ENCODE measurements around the gene MAPK1. TPM values are rescaled to one million over a fixed set of nuclear protein-coding genes. Genes with fewer than 3 reads are reported as not detected.
"Not testable (repeated sequence)": the region's sequence is repeated elsewhere in the genome, so short reads cannot be mapped to it uniquely, and the experiment has no call there.

MAPK1 gene
- total and polyA plus RNA-seq, 8 donors, result 89.8 to 171 (median 104) TPM

DNA sequence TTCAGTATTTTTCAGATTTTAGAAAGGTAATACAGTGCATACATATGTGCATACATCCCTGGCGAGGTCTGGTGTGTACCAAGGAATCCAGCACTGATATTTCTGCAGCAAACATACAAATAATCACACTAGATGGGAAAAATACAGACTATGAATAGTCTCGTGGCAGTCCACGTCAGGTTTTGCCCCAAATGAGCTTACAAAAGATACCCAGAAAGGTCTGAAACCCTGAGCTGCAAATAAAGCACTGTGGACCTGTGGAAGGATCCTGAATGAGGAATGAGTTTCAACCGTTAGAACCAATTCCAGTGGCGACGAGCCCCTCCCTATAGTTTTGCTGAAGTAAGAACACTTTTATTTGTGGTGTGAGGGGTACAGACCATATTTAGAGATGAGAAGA is 24.5 kb downstream of the MAPK1 start:
- H3K36me3 ChIP-seq, result no peaks in the 10 kb centered on the region
- no peaks in the 10 kb centered on the region for H3K27me3 ChIP-seq
- DNase-seq (no peak), ATAC-seq (no peak)
- TF ChIP-seq, protein P1, sequence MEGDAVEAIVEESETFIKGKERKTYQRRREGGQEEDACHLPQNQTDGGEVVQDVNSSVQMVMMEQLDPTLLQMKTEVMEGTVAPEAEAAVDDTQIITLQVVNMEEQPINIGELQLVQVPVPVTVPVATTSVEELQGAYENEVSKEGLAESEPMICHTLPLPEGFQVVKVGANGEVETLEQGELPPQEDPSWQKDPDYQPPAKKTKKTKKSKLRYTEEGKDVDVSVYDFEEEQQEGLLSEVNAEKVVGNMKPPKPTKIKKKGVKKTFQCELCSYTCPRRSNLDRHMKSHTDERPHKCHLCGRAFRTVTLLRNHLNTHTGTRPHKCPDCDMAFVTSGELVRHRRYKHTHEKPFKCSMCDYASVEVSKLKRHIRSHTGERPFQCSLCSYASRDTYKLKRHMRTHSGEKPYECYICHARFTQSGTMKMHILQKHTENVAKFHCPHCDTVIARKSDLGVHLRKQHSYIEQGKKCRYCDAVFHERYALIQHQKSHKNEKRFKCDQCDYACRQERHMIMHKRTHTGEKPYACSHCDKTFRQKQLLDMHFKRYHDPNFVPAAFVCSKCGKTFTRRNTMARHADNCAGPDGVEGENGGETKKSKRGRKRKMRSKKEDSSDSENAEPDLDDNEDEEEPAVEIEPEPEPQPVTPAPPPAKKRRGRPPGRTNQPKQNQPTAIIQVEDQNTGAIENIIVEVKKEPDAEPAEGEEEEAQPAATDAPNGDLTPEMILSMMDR (IDR thresholded peaks at IDR 0.05), result no peak
- no peak overlapping the region for H3K4me3 ChIP-seq
- H3K4me1 ChIP-seq, result peaks cover 0 to 53% of the 10 kb centered on the region in 2 donors
- H3K27ac ChIP-seq, result no peak overlapping the region
- intact Hi-C loops (cut with DNase I), result no loop called here
- no peaks in the 10 kb centered on the region for H3K9me3 ChIP-seq

DNA sequence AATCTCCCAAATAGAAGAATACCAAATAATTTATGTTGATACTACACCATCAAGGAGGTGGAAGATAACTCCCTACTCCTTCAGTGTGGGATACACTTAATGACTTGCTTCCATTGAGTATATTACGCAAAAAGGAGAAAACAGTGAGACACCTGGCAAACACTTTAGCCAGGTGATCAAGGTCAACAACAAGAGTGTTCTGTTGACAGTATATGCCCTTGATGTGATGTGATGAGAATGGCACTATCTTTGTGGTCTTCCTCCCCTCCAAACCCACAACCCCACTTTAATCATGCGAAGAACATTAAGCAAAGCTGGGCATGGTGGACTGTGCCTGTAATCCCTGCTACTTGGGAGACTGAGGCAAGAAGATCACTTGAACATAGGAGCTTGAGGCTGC is 26.0 kb downstream of the MAPK1 start:
- Histone ChIP-seq H3K9me3 (no peaks in the 10 kb centered on the region), H3K36me3 (no peaks in the 10 kb centered on the region), H3K4me1 (peaks cover 13 to 61% of the 10 kb centered on the region in 2 donors), H3K27me3 (no peaks in the 10 kb centered on the region), H3K4me3 (no peak overlapping the region), H3K27ac (no peak overlapping the region)
- TF ChIP-seq, protein P1 (IDR thresholded peaks at IDR 0.05), result no peak
- ATAC-seq, result no peak
- intact Hi-C loops (cut with DNase I), result no loop called here
- no peak for DNase-seq

DNA sequence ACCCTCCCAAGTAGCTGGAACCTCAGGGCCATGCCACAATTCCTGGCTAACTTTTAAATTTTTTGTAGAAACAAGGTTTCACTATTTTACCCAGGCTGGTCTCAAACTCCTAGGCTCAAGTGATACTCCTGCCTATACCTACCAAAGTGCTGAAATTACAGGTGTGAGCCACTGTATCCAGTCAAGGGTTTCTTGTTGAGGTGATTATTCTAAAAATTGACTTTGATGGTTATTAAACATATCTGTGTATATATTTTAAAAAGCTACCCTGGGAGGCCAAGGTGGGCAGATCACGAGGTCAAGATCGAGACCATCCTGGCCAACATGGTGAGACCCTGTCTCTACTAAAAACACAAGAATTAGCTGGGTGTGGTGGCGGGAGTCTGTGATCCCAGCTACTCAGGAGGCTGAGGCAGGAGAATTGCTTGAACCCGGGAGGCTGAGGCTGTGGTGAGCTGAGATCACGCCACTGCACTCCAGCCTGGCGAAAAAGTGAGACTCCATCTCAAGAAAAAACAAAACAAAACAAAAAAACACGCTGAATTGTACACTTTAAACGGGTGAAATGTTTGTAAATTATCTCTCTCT is 27.1 kb downstream of the MAPK1 start:
- no peaks in the 10 kb centered on the region for H3K36me3 ChIP-seq
- H3K9me3 ChIP-seq, result no peaks in the 10 kb centered on the region
- TF ChIP-seq, protein P1 (IDR thresholded peaks at IDR 0.05), result no peak
- DNase-seq, result no peak
- H3K27me3 ChIP-seq, result no peaks in the 10 kb centered on the region
- H3K27ac ChIP-seq, result no peak overlapping the region
- no peak overlapping the region for H3K4me3 ChIP-seq
- no peak for ATAC-seq
- peaks cover 15 to 59% of the 10 kb centered on the region in 2 donors for H3K4me1 ChIP-seq
- intact Hi-C loops (cut with DNase I), result no loop called here

DNA sequence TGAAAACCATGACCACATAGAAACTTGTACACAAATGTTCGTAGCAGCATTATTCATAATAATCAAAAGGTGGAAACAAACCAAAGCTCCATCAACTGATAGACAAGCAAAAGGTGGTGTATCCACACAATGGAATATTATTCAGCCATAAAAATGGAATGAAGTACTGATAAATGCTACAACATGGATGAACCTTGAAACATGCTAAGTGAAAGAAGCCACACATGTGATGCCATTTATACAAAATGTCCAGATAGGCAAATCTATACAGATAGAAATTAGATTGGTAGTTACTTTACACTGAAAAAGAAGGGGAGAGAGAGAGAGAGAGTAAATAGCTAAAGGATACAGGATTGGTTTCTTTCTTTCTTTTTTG is 27.7 kb downstream of the MAPK1 start:
- H3K9me3 ChIP-seq, result no peaks in the 10 kb centered on the region
- TF ChIP-seq, protein P1 (IDR thresholded peaks at IDR 0.05), result no peak
- peaks cover 21 to 61% of the 10 kb centered on the region in 2 donors for H3K4me1 ChIP-seq
- ATAC-seq (no peak), DNase-seq (no peak)
- H3K27me3 ChIP-seq, result no peaks in the 10 kb centered on the region
- H3K36me3 ChIP-seq, result no peaks in the 10 kb centered on the region
- no peak overlapping the region for H3K27ac ChIP-seq
- intact Hi-C loops (cut with DNase I), result no loop called here
- H3K4me3 ChIP-seq, result no peak overlapping the region

DNA sequence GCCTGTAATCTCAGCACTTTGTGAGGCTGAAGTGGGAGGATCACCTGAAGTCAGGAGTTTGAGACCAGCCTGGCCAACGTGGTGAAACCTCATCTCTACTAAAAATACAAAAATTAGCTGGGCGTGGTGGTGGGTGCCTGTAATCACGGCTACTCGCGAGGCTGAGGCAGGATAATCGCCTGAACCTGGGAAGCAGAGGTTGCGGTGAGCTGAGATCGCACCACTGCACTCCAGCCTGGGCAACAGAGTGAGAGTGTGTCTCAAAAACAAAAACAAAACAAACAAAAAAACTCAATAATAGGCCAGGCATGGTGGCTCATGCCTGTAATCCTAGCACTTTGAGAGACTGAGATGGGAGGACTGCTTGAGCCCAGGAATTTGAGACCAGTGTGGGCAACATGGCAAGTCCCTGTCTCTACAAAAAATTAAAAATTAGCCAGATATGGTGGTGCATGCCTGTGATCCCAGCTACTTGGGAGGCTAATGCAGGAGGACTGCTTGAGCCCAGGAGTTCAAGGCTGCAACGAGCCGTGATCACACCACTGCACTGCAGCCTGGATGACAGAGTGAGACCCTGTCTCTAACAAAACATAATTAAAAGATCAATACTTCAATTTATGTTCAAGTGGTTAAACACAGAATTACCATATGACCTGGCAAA is 28.2 kb downstream of the MAPK1 start:
- peaks cover 21 to 63% of the 10 kb centered on the region in 2 donors for H3K4me1 ChIP-seq
- H3K36me3 ChIP-seq; intact Hi-C loops (cut with DNase I); H3K27me3 ChIP-seq; H3K27ac ChIP-seq; ATAC-seq; H3K4me3 ChIP-seq; H3K9me3 ChIP-seq; DNase-seq: not testable (repeated sequence)

All from left lung (tissue), 10 donors.